ENCODE results near the gene FOCAD. TPM values are rescaled to one million over a fixed set of nuclear protein-coding genes. Genes with fewer than 3 reads are reported as not detected.

FOCAD gene
- total RNA-seq, 1 donor: 93.7 TPM

- DNase-seq (ENCODE audit: low read depth): no peak
- TF ChIP-seq, protein P1, sequence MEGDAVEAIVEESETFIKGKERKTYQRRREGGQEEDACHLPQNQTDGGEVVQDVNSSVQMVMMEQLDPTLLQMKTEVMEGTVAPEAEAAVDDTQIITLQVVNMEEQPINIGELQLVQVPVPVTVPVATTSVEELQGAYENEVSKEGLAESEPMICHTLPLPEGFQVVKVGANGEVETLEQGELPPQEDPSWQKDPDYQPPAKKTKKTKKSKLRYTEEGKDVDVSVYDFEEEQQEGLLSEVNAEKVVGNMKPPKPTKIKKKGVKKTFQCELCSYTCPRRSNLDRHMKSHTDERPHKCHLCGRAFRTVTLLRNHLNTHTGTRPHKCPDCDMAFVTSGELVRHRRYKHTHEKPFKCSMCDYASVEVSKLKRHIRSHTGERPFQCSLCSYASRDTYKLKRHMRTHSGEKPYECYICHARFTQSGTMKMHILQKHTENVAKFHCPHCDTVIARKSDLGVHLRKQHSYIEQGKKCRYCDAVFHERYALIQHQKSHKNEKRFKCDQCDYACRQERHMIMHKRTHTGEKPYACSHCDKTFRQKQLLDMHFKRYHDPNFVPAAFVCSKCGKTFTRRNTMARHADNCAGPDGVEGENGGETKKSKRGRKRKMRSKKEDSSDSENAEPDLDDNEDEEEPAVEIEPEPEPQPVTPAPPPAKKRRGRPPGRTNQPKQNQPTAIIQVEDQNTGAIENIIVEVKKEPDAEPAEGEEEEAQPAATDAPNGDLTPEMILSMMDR (IDR thresholded peaks at IDR 0.05; ENCODE audit: insufficient read depth, low read depth, low read length): no peak
- H3K4me3 ChIP-seq (ENCODE audit: low read depth, low read length): no peak overlapping the region
These were observed 334.1 kb downstream of the FOCAD start for GRCh38 chr9:21018177-21018576.

DNA sequence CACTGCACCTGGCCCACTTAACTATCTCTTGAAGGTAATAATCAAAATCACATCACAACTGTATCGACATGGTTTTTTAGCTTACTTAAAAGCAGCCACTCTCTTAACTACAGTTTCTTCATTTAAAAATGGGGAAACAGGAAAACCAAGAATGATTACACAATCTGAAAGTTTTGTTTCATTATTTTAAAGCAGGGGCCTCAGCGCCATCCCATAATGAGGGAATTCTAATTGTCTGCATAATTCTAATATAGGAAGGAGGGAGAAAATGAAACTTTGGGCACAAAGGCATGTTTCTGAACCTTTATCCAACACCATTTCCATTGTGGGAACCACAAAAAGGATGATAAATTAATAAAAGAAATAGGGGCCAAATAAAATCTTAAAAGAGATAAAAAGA, 339.8 kb downstream of the FOCAD start:
- TF ChIP-seq, protein P1 (IDR thresholded peaks at IDR 0.05; ENCODE audit: insufficient read depth, low read depth, low read length): no peak
- no peak for DNase-seq (ENCODE audit: low read depth)
- H3K4me3 ChIP-seq (ENCODE audit: low read depth, low read length): no peak overlapping the region

GRCh38 chr9:21027295-21027694, 343.2 kb downstream of the FOCAD start:
- TF ChIP-seq, protein P1 (IDR thresholded peaks at IDR 0.05; ENCODE audit: insufficient read depth, low read depth, low read length): no peak
- peak; percentile 30 for DNase-seq (ENCODE audit: low read depth)
- H3K4me3 ChIP-seq (ENCODE audit: low read depth, low read length): no peak overlapping the region

- H3K4me3 ChIP-seq (ENCODE audit: low read depth, low read length): no peak overlapping the region
- peak; percentile 18 for DNase-seq (ENCODE audit: low read depth)
- TF ChIP-seq, protein P1 (IDR thresholded peaks at IDR 0.05; ENCODE audit: insufficient read depth, low read depth, low read length): no peak
These were observed 344.4 kb downstream of the FOCAD start for GRCh38 chr9:21028466-21028865.

DNA sequence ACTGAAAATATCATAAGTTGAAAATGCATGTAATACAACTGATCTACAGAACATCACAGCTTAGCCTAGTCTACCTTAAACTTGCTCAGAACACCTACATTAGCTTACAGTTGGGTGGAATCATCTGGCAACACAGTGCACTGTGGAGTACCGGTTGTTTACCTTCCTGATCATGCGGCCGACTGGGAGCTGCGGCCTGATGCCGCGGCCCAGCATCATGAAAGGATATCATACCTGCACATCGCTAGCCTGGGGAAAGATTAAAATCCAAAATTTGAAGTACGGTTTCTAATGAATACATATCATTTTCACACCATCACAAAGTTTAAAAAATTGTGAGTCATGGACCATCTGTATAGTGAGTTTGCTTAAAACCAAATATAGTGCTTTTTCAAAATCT, 345.6 kb downstream of the FOCAD start:
- TF ChIP-seq, protein P1 (IDR thresholded peaks at IDR 0.05; ENCODE audit: insufficient read depth, low read depth, low read length): no peak
- H3K4me3 ChIP-seq (ENCODE audit: low read depth, low read length): no peak overlapping the region

GRCh38 chr9:21030389-21031035, 346.5 kb downstream of the FOCAD start:
- peak overlapping the region; percentile 65 for H3K4me3 ChIP-seq (ENCODE audit: low read depth, low read length)

More for the DNA sequence above, 345.6 kb downstream of the FOCAD start:
- no peak for DNase-seq (ENCODE audit: low read depth)

More at GRCh38 chr9:21030389-21031035, 346.5 kb downstream of the FOCAD start:
- TF ChIP-seq, protein P1 (IDR thresholded peaks at IDR 0.05; ENCODE audit: insufficient read depth, low read depth, low read length): no peak
- DNase-seq (ENCODE audit: low read depth): peak; percentile 65
